Sigmoid colon (tissue), 4 donors: ENCODE data around the gene ZSWIM5.

Source experiments
- EP300 ChIP-seq, 4 donors: sonication (generic); formaldehyde crosslinking; IDR thresholded peaks; one replicate each; pipeline ENCODE4 v1.6.1; 2017; ENCODE audit warnings: antibody characterized with exemption in 4 of 4
- POLR2A ChIP-seq, 2 donors: fragments of 450-650 bp; IDR thresholded peaks; one replicate each; pipeline ENCODE4 v1.6.1; 2016; ENCODE audit warnings: antibody characterized with exemption in 2 of 2, mild to moderate bottlenecking in 2 of 2, moderate library complexity in 2 of 2
- TF ChIP-seq, protein P1 (sequence below), 4 experiments: fragments of 450-650 bp in 3 of 4; fragments of 200-600 bp in 1 of 4; IDR thresholded peaks; one replicate each; pipeline ENCODE4 v1.5.1; 2016 to 2019; ENCODE audit warnings: antibody characterized with exemption in 4 of 4, mild to moderate bottlenecking in 3 of 4, moderate library complexity in 2 of 4

DNA sequence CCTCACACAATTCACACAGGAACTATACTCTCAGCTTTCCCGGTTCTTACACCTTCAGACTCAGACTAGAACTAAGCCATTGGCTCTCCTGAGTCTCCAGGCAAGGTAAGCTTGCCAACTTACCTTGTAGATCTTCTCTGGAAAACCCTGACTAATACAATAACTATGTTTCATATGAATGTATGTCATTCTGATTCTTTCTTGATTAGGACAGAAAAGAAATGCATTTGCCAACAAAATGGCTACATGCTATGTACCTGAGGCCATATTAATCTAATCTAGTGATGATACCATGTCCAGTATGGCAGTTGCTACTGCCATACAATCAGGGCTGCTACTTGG is 9.8 kb upstream of the ZSWIM5 start:
- TF ChIP-seq, protein P1, sequence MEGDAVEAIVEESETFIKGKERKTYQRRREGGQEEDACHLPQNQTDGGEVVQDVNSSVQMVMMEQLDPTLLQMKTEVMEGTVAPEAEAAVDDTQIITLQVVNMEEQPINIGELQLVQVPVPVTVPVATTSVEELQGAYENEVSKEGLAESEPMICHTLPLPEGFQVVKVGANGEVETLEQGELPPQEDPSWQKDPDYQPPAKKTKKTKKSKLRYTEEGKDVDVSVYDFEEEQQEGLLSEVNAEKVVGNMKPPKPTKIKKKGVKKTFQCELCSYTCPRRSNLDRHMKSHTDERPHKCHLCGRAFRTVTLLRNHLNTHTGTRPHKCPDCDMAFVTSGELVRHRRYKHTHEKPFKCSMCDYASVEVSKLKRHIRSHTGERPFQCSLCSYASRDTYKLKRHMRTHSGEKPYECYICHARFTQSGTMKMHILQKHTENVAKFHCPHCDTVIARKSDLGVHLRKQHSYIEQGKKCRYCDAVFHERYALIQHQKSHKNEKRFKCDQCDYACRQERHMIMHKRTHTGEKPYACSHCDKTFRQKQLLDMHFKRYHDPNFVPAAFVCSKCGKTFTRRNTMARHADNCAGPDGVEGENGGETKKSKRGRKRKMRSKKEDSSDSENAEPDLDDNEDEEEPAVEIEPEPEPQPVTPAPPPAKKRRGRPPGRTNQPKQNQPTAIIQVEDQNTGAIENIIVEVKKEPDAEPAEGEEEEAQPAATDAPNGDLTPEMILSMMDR (IDR thresholded peaks at IDR 0.05) = no peak
- no peak for TF ChIP-seq POLR2A (IDR thresholded peaks at IDR 0.05)
- no peak for TF ChIP-seq EP300 (IDR thresholded peaks at IDR 0.05)
